ENCODE measurements around the gene ARMC3. TPM values are rescaled to one million over a fixed set of nuclear protein-coding genes. Genes with fewer than 3 reads are reported as not detected.

Gene ARMC3
- total and polyA plus RNA-seq, 2 donors (not counting 1 experiment from before 2014, with no cell fraction given) = not detected

- no peak overlapping the region for H3K27ac Mint-ChIP-seq
- peaks cover 37% of the 10 kb centered on the region for H3K27me3 Mint-ChIP-seq
- TF ChIP-seq EZH2 (IDR thresholded peaks at IDR 0.05; ENCODE audit: borderline replicate concordance, insufficient read depth, low read depth, low read length, poor library complexity, severe bottlenecking) = no peak
- TF ChIP-seq, protein P1, sequence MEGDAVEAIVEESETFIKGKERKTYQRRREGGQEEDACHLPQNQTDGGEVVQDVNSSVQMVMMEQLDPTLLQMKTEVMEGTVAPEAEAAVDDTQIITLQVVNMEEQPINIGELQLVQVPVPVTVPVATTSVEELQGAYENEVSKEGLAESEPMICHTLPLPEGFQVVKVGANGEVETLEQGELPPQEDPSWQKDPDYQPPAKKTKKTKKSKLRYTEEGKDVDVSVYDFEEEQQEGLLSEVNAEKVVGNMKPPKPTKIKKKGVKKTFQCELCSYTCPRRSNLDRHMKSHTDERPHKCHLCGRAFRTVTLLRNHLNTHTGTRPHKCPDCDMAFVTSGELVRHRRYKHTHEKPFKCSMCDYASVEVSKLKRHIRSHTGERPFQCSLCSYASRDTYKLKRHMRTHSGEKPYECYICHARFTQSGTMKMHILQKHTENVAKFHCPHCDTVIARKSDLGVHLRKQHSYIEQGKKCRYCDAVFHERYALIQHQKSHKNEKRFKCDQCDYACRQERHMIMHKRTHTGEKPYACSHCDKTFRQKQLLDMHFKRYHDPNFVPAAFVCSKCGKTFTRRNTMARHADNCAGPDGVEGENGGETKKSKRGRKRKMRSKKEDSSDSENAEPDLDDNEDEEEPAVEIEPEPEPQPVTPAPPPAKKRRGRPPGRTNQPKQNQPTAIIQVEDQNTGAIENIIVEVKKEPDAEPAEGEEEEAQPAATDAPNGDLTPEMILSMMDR (IDR thresholded peaks at IDR 0.05) = no peak
- no peak overlapping the region for H3K4me3 Mint-ChIP-seq
- H3K27ac ChIP-seq (ENCODE audit: low read length in 2 of 2) = no peak overlapping the region
- H3K4me3 ChIP-seq (ENCODE audit: control extremely low read depth in 1 of 5, extremely low read depth in 1 of 5, insufficient read depth in 1 of 5, low read depth in 2 of 5, low read length in 4 of 5) = no peak overlapping the region
- CTCF ChIA-PET = interaction anchor here (1.2 kb wide), 1 partner anchor 1086 kb away, joined by 3 read pairs; no protein-coding TSS in a partner anchor
- no peak overlapping the region for H2AFZ ChIP-seq (ENCODE audit: insufficient read depth, low read depth, low read length, poor library complexity, severe bottlenecking)
- peaks cover 0 to 11% (median 7%) of the 10 kb centered on the region in 4 experiments for H3K27me3 ChIP-seq (replicated peaks in 1 of 4; ENCODE audit: control extremely low read depth in 1 of 4, control insufficient read depth in 3 of 4, insufficient read depth in 4 of 4, low read length in 3 of 4)
- no peaks in the 10 kb centered on the region for H3K79me2 ChIP-seq (ENCODE audit: control insufficient read depth, insufficient read depth, low read length)
- 53% methylated on average over 4 of the region's 7 CpGs for WGBS (ENCODE audit: insufficient coverage)
- no peak overlapping the region for H3K4me2 ChIP-seq (replicated peaks; ENCODE audit: low read depth, low read length, poor library complexity, severe bottlenecking)
- intact Hi-C loops (cut with micrococcal nuclease) = no loop called here
- H3K9me3 Mint-ChIP-seq (ENCODE audit: insufficient read depth) = no peaks in the 10 kb centered on the region
- no peak for ATAC-seq (ENCODE audit: low read depth)
- H3K4me1 ChIP-seq (ENCODE audit: control insufficient read depth in 2 of 2, insufficient read depth in 2 of 2, low read length in 2 of 2) = no peaks in the 10 kb centered on the region
- H3K9ac ChIP-seq (ENCODE audit: low read length) = no peak overlapping the region
- POLR2A ChIA-PET = no interaction called here
- no peaks in the 10 kb centered on the region for H3K4me1 Mint-ChIP-seq
- DNase-seq = no peak
- no peaks in the 10 kb centered on the region for H4K20me1 ChIP-seq (ENCODE audit: control insufficient read depth, insufficient read depth, low read length, poor library complexity, severe bottlenecking)
- no peaks in the 10 kb centered on the region for H3K36me3 ChIP-seq (replicated peaks in 1 of 2; ENCODE audit: control extremely low read depth in 1 of 2, control insufficient read depth in 1 of 2, extremely low read depth in 1 of 2, insufficient read depth in 2 of 2, low read length in 1 of 2)
- H3K9me3 ChIP-seq (ENCODE audit: control extremely low read depth in 1 of 3, control insufficient read depth in 2 of 3, insufficient read depth in 1 of 3, low read length in 2 of 3) = no peaks in the 10 kb centered on the region
Observed at GRCh38 chr10:23080262-23080661, 152.4 kb downstream of the ARMC3 start.

GRCh38 chr10:23081221-23081750, 153.4 kb downstream of the ARMC3 start:
- Mint-ChIP-seq H3K27ac (no peak overlapping the region), H3K9me3 (ENCODE audit: insufficient read depth) (no peaks in the 10 kb centered on the region), H3K27me3 (peaks cover 37% of the 10 kb centered on the region), H3K4me3 (no peak overlapping the region), H3K4me1 (no peaks in the 10 kb centered on the region)
- H3K4me3 ChIP-seq (ENCODE audit: control extremely low read depth in 1 of 5, extremely low read depth in 1 of 5, insufficient read depth in 1 of 5, low read depth in 2 of 5, low read length in 4 of 5) = no peak overlapping the region
- no peak overlapping the region for H3K27ac ChIP-seq (ENCODE audit: low read length in 2 of 2)
- no peak overlapping the region for H3K4me2 ChIP-seq (replicated peaks; ENCODE audit: low read depth, low read length, poor library complexity, severe bottlenecking)
- ATAC-seq (ENCODE audit: low read depth) (no peak), DNase-seq (no peak)
- H3K9me3 ChIP-seq (ENCODE audit: control extremely low read depth in 1 of 3, control insufficient read depth in 2 of 3, insufficient read depth in 1 of 3, low read length in 2 of 3) = no peaks in the 10 kb centered on the region
- H3K36me3 ChIP-seq (replicated peaks in 1 of 2; ENCODE audit: control extremely low read depth in 1 of 2, control insufficient read depth in 1 of 2, extremely low read depth in 1 of 2, insufficient read depth in 2 of 2, low read length in 1 of 2) = no peaks in the 10 kb centered on the region
- TF ChIP-seq EZH2 (IDR thresholded peaks at IDR 0.05; ENCODE audit: borderline replicate concordance, insufficient read depth, low read depth, low read length, poor library complexity, severe bottlenecking) = no peak
- TF ChIP-seq, protein P1 (IDR thresholded peaks at IDR 0.05) = no peak
- peaks cover 0 to 11% (median 7%) of the 10 kb centered on the region in 4 experiments for H3K27me3 ChIP-seq (replicated peaks in 1 of 4; ENCODE audit: control extremely low read depth in 1 of 4, control insufficient read depth in 3 of 4, insufficient read depth in 4 of 4, low read length in 3 of 4)
- no peaks in the 10 kb centered on the region for H4K20me1 ChIP-seq (ENCODE audit: control insufficient read depth, insufficient read depth, low read length, poor library complexity, severe bottlenecking)
- CTCF ChIA-PET = interaction anchor here (1.2 kb wide), 1 partner anchor 1087 kb away, joined by 3 read pairs; no protein-coding TSS in a partner anchor
- H3K4me1 ChIP-seq (ENCODE audit: control insufficient read depth in 2 of 2, insufficient read depth in 2 of 2, low read length in 2 of 2) = no peaks in the 10 kb centered on the region
- no peak overlapping the region for H2AFZ ChIP-seq (ENCODE audit: insufficient read depth, low read depth, low read length, poor library complexity, severe bottlenecking)
- WGBS (ENCODE audit: insufficient coverage) = 94% methylated on average over 3 of the region's 7 CpGs
- H3K9ac ChIP-seq (ENCODE audit: low read length) = no peak overlapping the region
- H3K79me2 ChIP-seq (ENCODE audit: control insufficient read depth, insufficient read depth, low read length) = no peaks in the 10 kb centered on the region
- intact Hi-C loops (cut with micrococcal nuclease) = no loop called here
- POLR2A ChIA-PET = no interaction called here
